Posterior vena cava (tissue), 2 donors: ENCODE results near the gene DGKH. TPM values are rescaled to one million over a fixed set of nuclear protein-coding genes. Genes with fewer than 3 reads are reported as not detected.

ENCODE experiments used
- DNase-seq: peaks from one replicate; pipeline ENCODE4 v3.0.0-alpha.2; 2020; ENCODE audit warnings: low spot score
- intact Hi-C, 2 donors: fragments of 100-400 bp; cut with DNase I; formaldehyde crosslinking; loops; one replicate each; pipeline versions ENCODE4 v1.14.1 to v1.14.2; 2022 to 2023
- total RNA-seq, 2 donors: library from RNA; stranded (reverse); fragmentation: NEBNext Ultra II Directional; extraction: Animal tissue kit (Norgen Biotek cat#: 25700); gene quantifications; one replicate each; pipeline ENCODE4 v1.2.1, GENCODE V29; 2021
- donor health status: DM: yes; HTN: yes; CAD: no.
- donor health status: DM: yes; HTN: yes; CAD: no.

The DGKH gene
- total RNA-seq, 2 donors from 2014 or later = 15.0 to 29.4 TPM

DNA sequence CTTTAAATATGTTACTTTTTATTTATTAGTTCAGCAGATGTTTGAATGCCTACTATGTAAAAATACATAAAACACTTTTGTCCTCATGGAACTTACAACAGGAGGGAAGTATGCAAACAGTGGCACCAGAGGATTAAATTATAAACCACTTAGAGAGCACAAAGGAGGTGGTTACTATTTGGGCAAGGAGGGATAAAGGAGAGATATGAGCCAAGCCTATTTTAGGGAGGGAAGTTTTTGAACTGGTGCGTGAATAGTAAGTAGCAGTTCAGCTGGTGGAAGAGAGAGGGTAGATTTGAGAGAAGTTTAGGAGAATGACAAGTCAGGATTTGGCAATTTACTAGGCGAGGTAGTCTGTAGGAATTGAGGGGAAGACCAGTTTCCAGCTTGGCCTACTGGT, 232.1 kb downstream of the DGKH start:
- intact Hi-C loops = no loop called here
- DNase-seq = no peak

DNA sequence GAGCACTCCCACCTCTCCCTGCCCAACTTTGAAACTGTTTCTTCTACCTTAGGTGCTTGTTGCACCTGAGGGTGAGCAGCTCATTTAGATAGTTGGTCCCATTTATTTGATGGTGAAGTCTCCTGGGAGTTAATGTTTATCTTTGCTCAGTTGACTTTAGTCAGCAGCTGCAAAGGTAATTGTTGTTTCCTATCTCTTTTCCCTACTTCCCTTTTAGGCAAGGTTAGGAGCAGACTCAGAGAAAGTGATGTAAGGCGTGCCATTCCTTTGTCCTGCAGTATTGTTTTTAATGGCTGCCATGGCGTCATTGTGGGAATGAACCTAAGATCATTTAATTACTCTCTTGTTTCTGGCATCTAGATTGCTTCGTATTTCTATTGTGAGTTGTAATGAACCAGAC, 235.1 kb downstream of the DGKH start:
- intact Hi-C loops = no loop called here
- no peak for DNase-seq

DNA sequence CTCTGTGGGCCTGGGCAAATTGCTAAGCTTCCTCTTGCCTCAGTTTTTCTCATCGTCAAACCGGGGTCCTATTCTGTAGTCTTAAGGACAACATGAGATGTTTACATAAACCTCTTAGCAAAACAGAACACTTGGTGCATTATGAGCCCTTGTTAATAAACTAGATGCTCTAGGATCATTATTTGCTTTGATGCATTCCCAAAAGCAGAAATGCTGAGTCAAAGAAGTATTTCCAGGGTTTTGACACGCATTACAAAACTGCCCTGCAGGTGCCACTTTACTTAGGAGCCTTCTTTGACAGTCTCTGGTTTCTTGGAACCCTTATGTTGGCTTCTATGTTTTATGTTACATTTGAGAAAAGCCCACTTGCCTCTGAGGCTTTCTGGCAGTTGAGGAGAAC, 235.6 kb downstream of the DGKH start:
- DNase-seq = no peak
- intact Hi-C loops = no loop called here

Other genes starting within 250 kb of the DGKH start
- 10 to 100 TPM; 16.6 to 17.5 TPM for gene VWA8, start 87.5 kb upstream of the DGKH start, total RNA-seq
- gene AKAP11, start 223.5 kb downstream of the DGKH start, total RNA-seq = 10 to 100 TPM; 39.5 to 50.3 TPM